Measurements from ENCODE around the gene KIT.

DNA sequence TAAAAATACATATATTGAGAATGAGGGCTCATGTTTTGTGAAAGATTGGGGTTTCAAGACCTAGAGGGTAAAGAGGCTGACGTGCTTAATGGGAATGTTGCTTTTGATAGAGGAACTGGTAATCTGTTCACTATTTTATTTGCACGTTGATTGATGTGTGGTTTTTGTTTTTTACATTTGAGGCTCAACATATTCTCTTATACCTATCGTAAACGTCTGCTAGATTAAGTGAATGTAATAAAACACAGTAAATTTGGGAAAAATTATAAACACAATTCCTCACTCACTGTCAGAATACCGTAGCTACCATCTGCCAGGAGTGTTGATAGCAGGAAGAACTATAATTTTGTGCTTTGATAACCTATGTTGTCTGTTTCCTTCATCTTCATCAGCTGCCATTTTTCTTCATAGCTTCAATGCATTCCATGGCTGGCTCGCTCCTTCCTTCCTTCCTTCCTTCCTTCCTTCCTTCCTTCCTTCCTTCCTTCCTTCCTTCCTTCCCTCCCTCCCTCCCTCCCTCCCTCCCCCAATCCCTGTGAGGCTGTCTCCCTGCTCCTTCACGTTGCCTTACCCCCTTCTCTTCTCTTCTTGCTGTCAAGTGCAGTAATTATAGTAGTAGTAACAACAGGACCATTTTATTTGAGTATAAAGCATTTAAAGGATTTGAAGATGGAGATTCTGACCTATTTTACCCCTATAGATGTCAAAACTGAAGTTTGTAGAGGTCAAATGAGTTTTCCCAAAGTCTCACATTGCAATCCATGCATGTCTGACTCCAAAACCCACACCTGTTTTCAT, 20.3 kb downstream of the KIT start:
- TF ChIP-seq, protein P1, sequence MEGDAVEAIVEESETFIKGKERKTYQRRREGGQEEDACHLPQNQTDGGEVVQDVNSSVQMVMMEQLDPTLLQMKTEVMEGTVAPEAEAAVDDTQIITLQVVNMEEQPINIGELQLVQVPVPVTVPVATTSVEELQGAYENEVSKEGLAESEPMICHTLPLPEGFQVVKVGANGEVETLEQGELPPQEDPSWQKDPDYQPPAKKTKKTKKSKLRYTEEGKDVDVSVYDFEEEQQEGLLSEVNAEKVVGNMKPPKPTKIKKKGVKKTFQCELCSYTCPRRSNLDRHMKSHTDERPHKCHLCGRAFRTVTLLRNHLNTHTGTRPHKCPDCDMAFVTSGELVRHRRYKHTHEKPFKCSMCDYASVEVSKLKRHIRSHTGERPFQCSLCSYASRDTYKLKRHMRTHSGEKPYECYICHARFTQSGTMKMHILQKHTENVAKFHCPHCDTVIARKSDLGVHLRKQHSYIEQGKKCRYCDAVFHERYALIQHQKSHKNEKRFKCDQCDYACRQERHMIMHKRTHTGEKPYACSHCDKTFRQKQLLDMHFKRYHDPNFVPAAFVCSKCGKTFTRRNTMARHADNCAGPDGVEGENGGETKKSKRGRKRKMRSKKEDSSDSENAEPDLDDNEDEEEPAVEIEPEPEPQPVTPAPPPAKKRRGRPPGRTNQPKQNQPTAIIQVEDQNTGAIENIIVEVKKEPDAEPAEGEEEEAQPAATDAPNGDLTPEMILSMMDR (IDR thresholded peaks at IDR 0.05; ENCODE audit: insufficient read depth, low read length), result no peak
- TF ChIP-seq REST (IDR thresholded peaks at IDR 0.05; ENCODE audit: insufficient replicate concordance, low read depth) (no peak), POLR2AphosphoS5 (IDR thresholded peaks at IDR 0.05; ENCODE audit: low read depth) (no peak)

All from HL-60 (cell line).